IMR-90 (cell line): ENCODE results near the gene PLIN4. TPM values are rescaled to one million over a fixed set of nuclear protein-coding genes. Genes with fewer than 3 reads are reported as not detected.
"Not testable (repeated sequence)": the region's sequence is repeated elsewhere in the genome, so short reads cannot be mapped to it uniquely, and the experiment has no call there.

Experiments
- ATAC-seq: fragments of 200-7000 bp; cut with Tn5 transposase; 2 replicates; pipeline ENCODE4 v1.9.1; 2020; ENCODE audit warnings: low read depth, mild to moderate bottlenecking, moderate library complexity
- BruUV-seq: library from RNA; stranded (reverse); fragments of 400-500 nt; replicated peaks from 2 replicates; lab custom pipeline; 2021; lab: Mats Ljungman, UMichigan
- CTCF ChIA-PET: fragments of 300-600 bp; formaldehyde crosslinking; extraction: SDS; loops from one replicate; lab custom pipeline; 2021; ENCODE audit warnings: antibody characterized with exemption; lab: Yijun Ruan, JAX
- POLR2A ChIA-PET: fragments of 300-600 bp; sonication (Branson Sonifier 250); formaldehyde crosslinking; loops from one replicate; lab custom pipeline; 2022; ENCODE audit warnings: antibody characterized with exemption; ENCODE audit not compliant: unreplicated experiment; lab: Charles Lee
- DNase-seq: peaks from one replicate; pipeline ENCODE4 v3.0.0; 2013
- H2AFZ ChIP-seq: replicated peaks from 2 replicates; pipeline ENCODE3; 2013; ENCODE audit warnings: low read length, mild to moderate bottlenecking; ENCODE audit not compliant: poor library complexity
- H2AK5ac ChIP-seq: 2 replicates; pipeline ENCODE4 v1.6.1; 2013; ENCODE audit warnings: low read depth, low read length, inconsistent platforms
- H2AK9ac ChIP-seq: replicated peaks from 2 replicates; pipeline ENCODE3; 2013; ENCODE audit warnings: mild to moderate bottlenecking, low read depth, low read length, moderate library complexity; ENCODE audit not compliant: poor library complexity
- H2BK120ac ChIP-seq: 2 replicates; pipeline ENCODE4 v1.6.1; 2013; ENCODE audit warnings: low read depth, low read length, inconsistent platforms
- H2BK15ac ChIP-seq: 3 replicates; pipeline ENCODE4 v1.6.1; 2013; ENCODE audit warnings: low read depth, low read length, inconsistent platforms
- H2BK20ac ChIP-seq: 2 replicates; pipeline ENCODE4 v1.6.1; 2013; ENCODE audit warnings: low read depth, mild to moderate bottlenecking, inconsistent platforms, low read length, moderate library complexity
- H2BK5ac ChIP-seq: 2 replicates; pipeline ENCODE4 v1.6.1; 2013; ENCODE audit warnings: mild to moderate bottlenecking, low read depth, low read length, inconsistent platforms; ENCODE audit not compliant: poor library complexity, severe bottlenecking
- H3K14ac ChIP-seq: replicated peaks from 2 replicates; pipeline ENCODE4 v1.6.1; 2013; ENCODE audit warnings: low read depth, low read length, inconsistent platforms
- H3K18ac ChIP-seq: 2 replicates; pipeline ENCODE4 v1.6.1; 2013; ENCODE audit warnings: low read depth, low read length, control low read depth
- H3K23ac ChIP-seq: 2 replicates; pipeline ENCODE4 v1.6.1; 2013; ENCODE audit warnings: low read depth, low read length, inconsistent platforms
- H3K27ac ChIP-seq: 2 replicates; pipeline ENCODE4 v1.5.1; 2013; ENCODE audit warnings: mild to moderate bottlenecking, control low read depth, low read length; ENCODE audit not compliant: insufficient read depth
- H3K27me3 ChIP-seq: 2 replicates; pipeline ENCODE4 v1.6.1; 2013; ENCODE audit warnings: low read length; ENCODE audit not compliant: control insufficient read depth, insufficient read depth
- H3K36me3 ChIP-seq: 2 replicates; pipeline ENCODE4 v1.6.1; 2013; ENCODE audit warnings: low read length, mixed read lengths; ENCODE audit not compliant: control insufficient read depth, insufficient read depth
- H3K4ac ChIP-seq: 2 replicates; pipeline ENCODE4 v1.6.1; 2013; ENCODE audit warnings: low read depth, low read length, inconsistent platforms
- H3K4me1 ChIP-seq: 2 replicates; pipeline ENCODE4 v1.6.1; 2013; ENCODE audit warnings: low read length, mixed read lengths; ENCODE audit not compliant: control insufficient read depth, insufficient read depth
- H3K4me2 ChIP-seq: 2 replicates; pipeline ENCODE4 v1.6.1; 2013; ENCODE audit warnings: low read depth, mild to moderate bottlenecking, control low read depth, low read length, moderate library complexity
- H3K4me3 ChIP-seq: 2 replicates; pipeline ENCODE4 v1.5.1; 2013; ENCODE audit warnings: low read depth, mild to moderate bottlenecking, control low read depth, low read length, moderate library complexity; ENCODE audit not compliant: insufficient read depth
- H3K56ac ChIP-seq: 2 replicates; pipeline ENCODE4 v1.6.1; 2013; ENCODE audit warnings: low read length, inconsistent platforms; ENCODE audit not compliant: insufficient read depth; ENCODE audit errors: extremely low read depth
- H3K79me1 ChIP-seq, 2 experiments: 2 replicates each; pipeline ENCODE4 v1.6.1; 2013; ENCODE audit warnings: low read length in 2 of 2, inconsistent platforms in 1 of 2, low read depth in 1 of 2
- H3K9ac ChIP-seq: 2 replicates; pipeline ENCODE4 v1.6.1; 2013; ENCODE audit warnings: low read depth, low read length, control low read depth
- H3K9me1 ChIP-seq: 2 replicates; pipeline ENCODE4 v1.6.1; 2013; ENCODE audit warnings: low read length, inconsistent platforms; ENCODE audit not compliant: insufficient read depth
- H3K9me3 ChIP-seq: 2 replicates; pipeline ENCODE4 v1.6.1; 2013; ENCODE audit warnings: low read length; ENCODE audit not compliant: control insufficient read depth, insufficient read depth
- H4K20me1 ChIP-seq: 2 replicates; pipeline ENCODE4 v1.6.1; 2013; ENCODE audit warnings: low read length, inconsistent platforms; ENCODE audit not compliant: insufficient read depth
- H4K5ac ChIP-seq: 2 replicates; pipeline ENCODE4 v1.6.1; 2013; ENCODE audit warnings: mild to moderate bottlenecking, low read depth, low read length, control low read depth
- H4K8ac ChIP-seq, 2 experiments: 2 replicates each; pipeline ENCODE4 v1.6.1; 2013; ENCODE audit warnings: low read depth in 2 of 2, low read length in 2 of 2, control low read depth in 1 of 2, inconsistent platforms in 1 of 2
- H4K91ac ChIP-seq: 2 replicates; pipeline ENCODE4 v1.6.1; 2013; ENCODE audit warnings: low read depth, low read length, inconsistent platforms; ENCODE audit not compliant: insufficient read depth
- WGBS, 2 experiments: methylation state at CpG; one replicate each; pipeline versions ENCODE4 v1.1.5 to v1.1.7; 2013; ENCODE audit warnings: missing lambda C conversion rate in 2 of 2; ENCODE audit not compliant: insufficient read length in 1 of 2; ENCODE audit errors: extremely low coverage in 2 of 2; 5-methylcytosine and 5-hydroxymethylcytosine counted together
- dilution Hi-C: fragments of 300-500 bp; cut with HindIII; formaldehyde crosslinking; loops from one replicate; pipeline ENCODE4 v1.14.3; 2018; ENCODE audit warnings: low sequenced_read_pairs; ENCODE audit not compliant: unreplicated experiment
- in situ Hi-C: fragments of 300-500 bp; cut with MboI; formaldehyde crosslinking; loops from 3 replicates; pipeline ENCODE4 v1.14.3; 2019; ENCODE audit warnings: low sequenced_read_pairs, inconsistent platforms, mixed read lengths
- intact Hi-C: fragments of 100-400 bp; cut with micrococcal nuclease; formaldehyde crosslinking; loops from 2 replicates; pipeline ENCODE4 v1.10.0; 2022
- polyA plus RNA-seq, 3 experiments: library from polyadenylated mRNA; depleted of rRNA; stranded (reverse); fragments of >200 nt; gene quantifications; 2 replicates each; pipeline ENCODE4 v1.2.3, GENCODE V29; 2012; ENCODE audit warnings: low replicate concordance in 1 of 3
- total RNA-seq: library from RNA; depleted of rRNA; stranded (reverse); fragments of >200 nt; gene quantifications from 2 replicates; pipeline ENCODE4 v1.2.3, GENCODE V29; 2012

The PLIN4 gene
- total and polyA plus RNA-seq, 2 of the 4 experiments (the other 2 are of a cell fraction), result under 0.01 to 0.09 TPM

DNA sequence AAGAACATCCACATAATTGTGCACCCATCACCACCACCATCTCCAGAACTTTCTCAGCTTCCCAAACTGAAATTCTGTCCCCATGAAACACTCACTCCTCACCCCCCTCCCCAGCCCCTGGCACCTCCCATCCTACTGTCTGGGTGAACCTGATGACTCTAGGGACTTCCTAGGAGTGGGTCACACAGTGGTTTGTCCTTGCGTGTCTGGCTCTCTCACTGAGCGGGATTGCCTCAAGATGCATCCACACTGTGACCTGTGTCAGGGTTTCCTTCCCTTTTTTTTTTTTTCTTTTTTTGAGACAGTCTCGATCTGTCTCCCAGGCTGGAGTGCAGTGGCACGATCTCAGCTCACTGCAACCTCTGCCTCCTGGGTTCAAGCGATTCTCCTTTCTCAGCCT, 45.3 kb upstream of the PLIN4 start:
- H2BK5ac ChIP-seq, H2BK20ac ChIP-seq, H3K4me3 ChIP-seq, H3K9ac ChIP-seq, H4K5ac ChIP-seq, H4K20me1 ChIP-seq, H2AFZ ChIP-seq, H3K9me1 ChIP-seq, H3K4me2 ChIP-seq, H2AK5ac ChIP-seq, POLR2A ChIA-PET, H2BK120ac ChIP-seq, ATAC-seq, H3K4me1 ChIP-seq, H4K8ac ChIP-seq, BruUV-seq, H3K56ac ChIP-seq, H3K9me3 ChIP-seq, H2BK15ac ChIP-seq, H3K4ac ChIP-seq, H2AK9ac ChIP-seq, H3K18ac ChIP-seq, H3K27me3 ChIP-seq, CTCF ChIA-PET, in situ Hi-C loops, H3K14ac ChIP-seq, H3K79me1 ChIP-seq, intact Hi-C loops, DNase-seq, H3K27ac ChIP-seq, H3K36me3 ChIP-seq, H3K23ac ChIP-seq, H4K91ac ChIP-seq, dilution Hi-C loops: not testable (repeated sequence)
- no CpG with 5 or more reads among the region's 5 CpGs for WGBS, 2 experiments

GRCh38 chr19:4562085-4562484, 43.8 kb upstream of the PLIN4 start:
- CTCF ChIA-PET, BruUV-seq, POLR2A ChIA-PET, H4K8ac ChIP-seq, ATAC-seq, in situ Hi-C loops, H4K91ac ChIP-seq, H2BK120ac ChIP-seq, H3K4me1 ChIP-seq, H2BK20ac ChIP-seq, H3K9me3 ChIP-seq, H3K36me3 ChIP-seq, dilution Hi-C loops, H3K4ac ChIP-seq, H3K27me3 ChIP-seq, DNase-seq, H2AFZ ChIP-seq, H4K5ac ChIP-seq, H2BK15ac ChIP-seq, intact Hi-C loops, H2AK9ac ChIP-seq, H3K56ac ChIP-seq, H2AK5ac ChIP-seq, H3K79me1 ChIP-seq, H4K20me1 ChIP-seq, H3K18ac ChIP-seq, H3K4me3 ChIP-seq, H3K27ac ChIP-seq, H3K9me1 ChIP-seq, H3K14ac ChIP-seq, H3K9ac ChIP-seq, H3K4me2 ChIP-seq, H2BK5ac ChIP-seq, H3K23ac ChIP-seq: not testable (repeated sequence)
- WGBS, 2 experiments, result 83% methylated on average over 2 of the region's 7 CpGs; no CpG with 5 or more reads in 1 of the 2 experiments
